Head of caudate nucleus (tissue), 42 donors: ENCODE measurements around the gene C2orf76.

ENCODE experiments used
- DNase-seq, 42 donors: peaks; one replicate each; pipeline versions ENCODE4 v3.0.0 to v3.0.0-alpha.2; 2020 to 2021; ENCODE audit warnings: mixed read lengths in 7 of 42
- intact Hi-C: fragments of 100-400 bp; cut with DNase I; formaldehyde crosslinking; loops from one replicate; pipeline ENCODE4 v1.15.0; 2022

The C2orf76 gene

GRCh38 chr2:119255760-119256581 lies 110.7 kb downstream of the C2orf76 start:
- peak in 3 of 42 donors; percentile 4 to 21 (median 12) for DNase-seq
- intact Hi-C loops = no loop called here

GRCh38 chr2:119254601-119255080 lies 112.0 kb downstream of the C2orf76 start:
- DNase-seq = peak in 4 of 42 donors; percentile 2 to 23 (median 10)

GRCh38 chr2:119253760-119254600 lies 112.7 kb downstream of the C2orf76 start:
- peak in 3 of 42 donors; percentile 7 to 34 (median 9) for DNase-seq

More at GRCh38 chr2:119254601-119255080, 112.0 kb downstream of the C2orf76 start:
- intact Hi-C loops = no loop called here

GRCh38 chr2:119253114-119253702 lies 113.4 kb downstream of the C2orf76 start:
- DNase-seq = peak in 2 of 42 donors; percentile 6 to 16

More at GRCh38 chr2:119253760-119254600, 112.7 kb downstream of the C2orf76 start:
- intact Hi-C loops = no loop called here

More at GRCh38 chr2:119253114-119253702, 113.4 kb downstream of the C2orf76 start:
- intact Hi-C loops = no loop called here
